ENCODE measurements around the gene HOOK2.
"Not testable (repeated sequence)": the region's sequence is repeated elsewhere in the genome, so short reads cannot be mapped to it uniquely, and the experiment has no call there.

HOOK2 gene

GRCh38 chr19:12774588-12775555, at the start of gene HOOK2:
Gene HOOK2 (minus strand): TSS chr19:12775552. CDS start chr19:12775449, 103 bp downstream.
- H3K4me3 ChIP-seq (ENCODE audit: low read length): peak within 1 kb of the TSS; percentile 74
- no peak for TF ChIP-seq ZNF274 (IDR thresholded peaks at IDR 0.05; ENCODE audit: low read depth, low read length)

DNA sequence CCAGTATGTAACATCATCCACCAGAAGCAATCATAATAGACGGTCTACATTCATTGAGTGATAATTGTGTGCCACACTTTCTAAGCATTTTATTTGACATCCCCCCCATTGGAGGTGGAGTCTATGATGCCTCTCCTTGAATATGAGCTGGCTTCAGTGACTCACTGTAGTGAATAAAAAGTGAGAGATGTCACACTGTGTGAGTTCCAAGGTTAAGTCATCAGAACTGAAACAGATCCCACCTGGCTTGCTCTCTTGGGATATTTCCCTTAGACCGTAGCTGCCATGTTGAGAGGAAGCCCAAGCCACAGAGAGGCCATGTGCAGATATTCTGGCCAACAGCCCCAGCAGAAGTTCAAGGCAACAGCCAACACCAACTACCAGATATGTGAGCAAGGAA, 46.4 kb upstream of the HOOK2 start:
- no peak for TF ChIP-seq ZNF274 (IDR thresholded peaks at IDR 0.05; ENCODE audit: low read depth, low read length)
- no peak overlapping the region for H3K4me3 ChIP-seq (ENCODE audit: low read length)

GRCh38 chr19:12817810-12818209, 42.5 kb upstream of the HOOK2 start:
- not testable (repeated sequence) for H3K4me3 ChIP-seq (ENCODE audit: low read length)

GRCh38 chr19:12817188-12817587, 41.8 kb upstream of the HOOK2 start:
- not testable (repeated sequence) for H3K4me3 ChIP-seq (ENCODE audit: low read length)

DNA sequence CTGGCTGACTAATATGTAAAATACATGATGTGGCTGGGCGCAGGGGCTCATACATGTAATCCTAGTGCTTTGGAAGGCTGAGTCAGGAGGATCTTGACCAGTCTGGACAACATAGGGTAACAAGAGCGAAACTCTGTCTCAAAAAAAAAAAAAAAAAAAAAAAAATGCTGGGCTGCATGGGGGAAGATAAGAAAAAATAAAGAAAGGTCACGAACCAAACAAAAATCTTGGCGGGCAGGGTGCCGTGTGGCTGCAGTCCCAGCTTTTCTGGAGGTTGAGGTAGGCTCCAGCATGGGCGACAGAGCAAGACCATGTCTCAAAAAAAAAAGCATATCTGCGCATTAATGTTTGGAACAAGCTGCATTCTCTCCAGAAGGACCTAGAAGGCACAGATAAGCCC, 39.7 kb upstream of the HOOK2 start:
- no peak for TF ChIP-seq ZNF274 (IDR thresholded peaks at IDR 0.05; ENCODE audit: low read depth, low read length)

DNA sequence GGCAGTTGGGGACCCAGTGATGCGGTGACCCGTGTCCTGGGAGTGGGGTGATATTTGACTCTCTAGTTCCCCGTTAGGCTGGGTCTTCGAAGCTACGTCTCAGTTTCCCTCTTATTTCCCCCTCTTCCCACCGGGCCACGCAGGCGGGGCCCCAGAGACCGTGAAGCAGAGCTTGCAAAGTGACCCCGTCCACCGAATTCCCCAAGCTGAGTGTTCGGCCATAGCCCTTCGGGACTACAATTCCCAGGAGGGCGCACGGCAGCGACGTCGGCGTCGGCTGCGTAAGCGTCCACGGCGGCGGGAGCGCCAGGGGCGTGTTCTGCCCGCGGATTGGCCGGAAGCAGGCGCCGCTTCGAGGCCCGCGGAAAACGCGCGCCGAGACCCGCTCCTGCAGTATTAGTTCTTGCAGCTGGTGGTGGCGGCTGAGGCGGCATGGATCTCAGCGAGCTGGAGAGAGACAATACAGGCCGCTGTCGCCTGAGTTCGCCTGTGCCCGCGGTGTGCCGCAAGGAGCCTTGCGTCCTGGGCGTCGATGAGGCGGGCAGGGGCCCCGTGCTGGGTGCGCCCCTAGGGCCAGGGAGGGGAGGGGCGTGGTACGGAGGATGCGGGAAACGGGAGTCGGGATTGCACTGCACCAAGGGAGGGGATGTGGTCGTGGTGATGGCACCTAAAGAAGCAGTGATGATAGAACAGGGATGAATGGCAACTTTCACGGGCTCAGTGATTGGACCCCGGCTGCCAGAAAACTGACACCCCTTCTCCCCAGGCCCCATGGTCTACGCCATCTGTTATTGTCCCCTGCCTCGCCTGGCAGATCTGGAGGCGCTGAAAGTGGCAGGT, 31.1 kb upstream of the HOOK2 start, which contains the start of gene RNASEH2A:
Gene RNASEH2A, plus strand, starts transcription at position 343 of the 840 bp plus-strand sequence. Its CDS starts 90 bp downstream, at position 433.
- no peak for TF ChIP-seq ZNF274 (IDR thresholded peaks at IDR 0.05; ENCODE audit: low read depth, low read length)
- H3K4me3 ChIP-seq (ENCODE audit: low read length): peak within 1 kb of the TSS; percentile 73

More for the DNA sequence above, 39.7 kb upstream of the HOOK2 start:
- H3K4me3 ChIP-seq (ENCODE audit: low read length): no peak overlapping the region

GRCh38 chr19:12804051-12804450, 28.7 kb upstream of the HOOK2 start:
- no peak overlapping the region for H3K4me3 ChIP-seq (ENCODE audit: low read length)
- TF ChIP-seq ZNF274 (IDR thresholded peaks at IDR 0.05; ENCODE audit: low read depth, low read length): no peak

DNA sequence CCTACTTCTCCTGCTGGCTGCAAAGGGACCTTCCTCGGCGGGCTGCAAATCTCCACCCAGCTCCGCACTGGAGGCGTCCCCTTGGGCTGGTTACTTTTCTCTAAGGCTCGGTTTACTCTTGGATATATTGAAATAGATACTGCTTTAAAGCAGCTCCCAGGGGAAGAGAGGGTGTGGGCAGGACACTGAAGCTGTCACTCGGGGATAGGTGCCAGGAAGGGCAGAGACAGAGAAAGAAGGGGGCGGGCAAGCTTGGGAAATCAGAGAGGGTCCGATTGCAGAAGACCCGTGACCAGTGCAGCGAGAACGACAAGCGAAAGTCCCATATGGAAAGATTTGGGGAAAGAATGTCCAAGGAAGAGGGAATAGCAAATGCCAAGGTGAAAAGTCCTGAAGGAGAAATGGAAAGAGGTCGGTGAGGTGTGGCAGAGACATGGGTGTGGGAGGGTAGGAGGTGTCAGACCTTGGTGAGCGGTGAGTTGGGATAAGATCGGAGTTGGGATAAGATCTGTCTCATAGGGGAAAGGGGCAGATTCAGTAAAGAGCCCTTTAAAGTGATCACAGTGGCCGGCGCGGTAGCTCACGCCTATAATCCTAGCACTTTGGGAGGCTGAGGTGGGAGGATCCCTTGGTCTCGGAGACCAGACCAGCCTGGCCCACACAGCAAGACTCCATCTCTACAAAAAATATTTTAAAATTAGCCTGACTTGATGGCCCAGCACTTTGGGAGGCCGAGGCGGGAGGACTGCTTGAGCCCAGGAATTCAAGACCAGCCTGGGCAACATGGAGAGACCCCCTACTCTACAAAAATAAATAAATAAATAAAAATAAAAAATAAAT, 27.1 kb upstream of the HOOK2 start:
- peak overlapping the region; percentile 69; the same call in 1 of the 2 replicates for H3K4me3 ChIP-seq (ENCODE audit: low read length)
- no peak for TF ChIP-seq ZNF274 (IDR thresholded peaks at IDR 0.05; ENCODE audit: low read depth, low read length)

DNA sequence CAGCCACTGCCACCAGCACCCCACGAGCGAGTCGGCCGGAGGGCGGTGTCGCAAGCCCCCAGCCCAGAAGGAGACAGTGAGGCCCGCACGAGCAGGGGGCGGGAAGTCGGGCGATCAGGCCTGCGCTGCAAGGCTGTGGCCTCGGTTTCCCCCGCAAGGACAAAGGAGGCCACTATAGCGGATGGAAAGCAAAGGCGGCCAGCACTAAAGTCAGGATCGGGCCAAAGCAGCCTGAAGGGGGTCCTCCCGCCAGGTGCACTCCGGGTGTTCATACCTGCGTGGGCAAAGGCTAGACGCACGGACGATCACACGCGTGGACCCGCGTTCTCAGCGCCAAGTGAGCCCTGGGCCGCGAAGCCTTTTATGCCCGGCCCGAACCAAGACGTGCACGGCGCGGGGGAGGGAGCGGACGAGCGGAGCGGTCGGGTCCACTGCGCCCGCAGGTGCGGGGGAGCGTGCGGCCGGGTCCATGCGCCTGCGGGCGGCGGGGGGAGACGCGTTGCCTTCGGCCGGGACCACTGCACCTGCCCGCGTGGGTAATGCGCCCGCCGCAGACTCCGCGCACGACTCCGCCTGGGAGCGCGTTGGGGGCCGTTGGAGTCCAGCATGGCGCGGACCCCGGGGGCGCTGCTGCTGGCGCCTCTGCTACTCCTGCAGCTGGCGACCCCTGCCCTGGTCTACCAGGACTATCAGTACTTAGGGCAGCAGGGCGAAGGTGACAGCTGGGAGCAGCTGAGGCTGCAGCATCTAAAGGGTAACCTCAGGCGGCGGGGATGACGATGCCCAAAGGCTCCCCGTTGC, 26.3 kb upstream of the HOOK2 start, which contains the start of the genes PRDX2 and THSD8:
Gene PRDX2, minus strand, starts transcription at position 335 of the 801 bp plus-strand sequence. CDS start 539 bp downstream, outside the sequence.
Gene THSD8, plus strand, starts transcription at position 604 of the 801 bp plus-strand sequence. Its CDS starts 3 bp downstream, at position 607.
- no peak for TF ChIP-seq ZNF274 (IDR thresholded peaks at IDR 0.05; ENCODE audit: low read depth, low read length)
- H3K4me3 ChIP-seq (ENCODE audit: low read length): peak within 1 kb of the TSS; percentile 69

DNA sequence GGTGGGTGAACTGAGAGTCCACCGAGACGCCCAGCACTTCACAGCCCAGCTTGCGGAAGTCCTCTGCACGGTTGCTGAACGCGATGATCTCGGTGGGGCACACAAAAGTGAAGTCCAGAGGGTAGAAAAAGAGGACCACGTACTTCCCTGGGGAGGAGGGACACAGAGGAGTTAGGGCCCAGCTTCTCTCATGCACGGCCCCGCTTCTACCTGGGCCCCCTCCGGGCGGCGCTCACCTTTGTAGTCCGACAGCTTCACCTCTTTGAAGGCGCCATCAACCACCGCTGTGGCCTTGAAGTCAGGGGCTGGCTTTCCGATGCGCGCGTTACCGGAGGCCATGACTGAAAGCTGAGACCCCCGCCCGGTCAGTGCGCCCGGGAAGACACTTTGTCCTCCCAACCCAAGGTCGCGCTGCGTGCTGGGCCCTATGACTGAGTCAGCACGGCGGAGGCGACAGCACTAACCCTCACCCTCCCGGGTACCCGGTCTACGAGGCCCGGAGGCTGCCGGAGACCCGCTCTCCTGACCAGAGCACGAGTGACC, 25.6 kb upstream of the HOOK2 start:
- H3K4me3 ChIP-seq (ENCODE audit: low read length): peak overlapping the region; percentile 69
- TF ChIP-seq ZNF274 (IDR thresholded peaks at IDR 0.05; ENCODE audit: low read depth, low read length): no peak

- H3K4me3 ChIP-seq (ENCODE audit: low read length): peak overlapping the region; percentile 69; the same call in 1 of the 2 replicates
- TF ChIP-seq ZNF274 (IDR thresholded peaks at IDR 0.05; ENCODE audit: low read depth, low read length): no peak
These were observed 25.1 kb upstream of the HOOK2 start for GRCh38 chr19:12800466-12800770.

GRCh38 chr19:12799742-12800465, 24.6 kb upstream of the HOOK2 start:
- no peak overlapping the region for H3K4me3 ChIP-seq (ENCODE audit: low read length)
- no peak for TF ChIP-seq ZNF274 (IDR thresholded peaks at IDR 0.05; ENCODE audit: low read depth, low read length)

DNA sequence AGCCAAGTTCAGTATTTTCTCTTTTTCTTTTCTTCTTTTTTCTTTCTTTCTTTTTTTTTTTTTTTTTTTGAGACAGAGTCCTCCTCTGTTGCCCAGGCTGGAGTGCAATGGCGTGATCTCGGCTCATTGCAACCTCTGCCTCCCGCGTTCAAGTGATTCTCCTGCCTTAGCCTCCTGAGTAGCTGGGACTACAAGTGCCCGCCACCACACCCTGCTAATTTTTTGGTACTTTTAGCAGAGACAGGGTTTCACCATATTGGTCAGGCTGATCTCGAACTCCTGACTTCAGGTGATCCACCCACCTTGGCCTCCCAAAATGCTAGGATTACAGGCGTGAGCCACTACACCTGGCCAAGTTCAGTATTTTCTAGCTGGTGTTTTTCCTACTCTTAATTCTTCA, 22.3 kb upstream of the HOOK2 start:
- H3K4me3 ChIP-seq (ENCODE audit: low read length): not testable (repeated sequence)

Measured in GM08714 (cell line).